Activated CD8-positive, alpha-beta T cell treated with anti-CD3 and anti-CD28 coated beads for 36 hours (primary cell): ENCODE results near the gene C4BPA. TPM values are rescaled to one million over a fixed set of nuclear protein-coding genes. Genes with fewer than 3 reads are reported as not detected.

Experiments
- ATAC-seq: fragments of 200-7000 bp; cut with Tn5 transposase; one replicate; pipeline ENCODE4 v1.10.0; 2021; ENCODE audit warnings: mild to moderate bottlenecking, moderate library complexity
- CTCF ChIA-PET: fragments of 350-600 bp; sonication (Branson Sonifier 250); formaldehyde crosslinking; loops from one replicate; lab custom pipeline; 2021; ENCODE audit warnings: antibody characterized with exemption; lab: Charles Lee
- POLR2A ChIA-PET: fragments of 350-600 bp; sonication (Branson Sonifier 250); formaldehyde crosslinking; loops from one replicate; lab custom pipeline; 2021; ENCODE audit warnings: antibody characterized with exemption; lab: Charles Lee
- DNase-seq: peaks from one replicate; pipeline ENCODE4 v3.0.0-alpha.2; 2020
- H3K27ac Mint-ChIP-seq: one replicate; pipeline ENCODE4 v1.8.0; 2021; ENCODE audit warnings: mild to moderate bottlenecking, mixed read lengths
- H3K27me3 Mint-ChIP-seq: one replicate; pipeline ENCODE4 v1.8.0; 2021; ENCODE audit warnings: mixed read lengths
- H3K36me3 Mint-ChIP-seq: one replicate; pipeline ENCODE4 v1.8.0; 2021; ENCODE audit warnings: low read depth, mixed read lengths
- H3K4me1 Mint-ChIP-seq: one replicate; pipeline ENCODE4 v1.8.0; 2021; ENCODE audit warnings: low read depth, mixed read lengths
- H3K4me3 Mint-ChIP-seq: one replicate; pipeline ENCODE4 v1.8.0; 2021; ENCODE audit warnings: mild to moderate bottlenecking, moderate library complexity, mixed read lengths
- H3K9me3 Mint-ChIP-seq: one replicate; pipeline ENCODE4 v1.8.0; 2021; ENCODE audit warnings: mixed read lengths
- intact Hi-C: fragments of 100-400 bp; cut with micrococcal nuclease; formaldehyde crosslinking; loops from one replicate; pipeline ENCODE4 v1.10.0; 2022
- total RNA-seq, 2 experiments: library from RNA; stranded (reverse); gene quantifications; one replicate each; pipeline ENCODE4 v1.2.3, GENCODE V29; 2021
- TF ChIP-seq, protein P1 (sequence below): fragments of 200-600 bp; IDR thresholded peaks from one replicate; pipeline ENCODE4 v1.8.0; 2022; ENCODE audit warnings: antibody characterized with exemption, mild to moderate bottlenecking

Gene C4BPA
- total RNA-seq, 2 experiments from 2014 or later = not detected

DNA sequence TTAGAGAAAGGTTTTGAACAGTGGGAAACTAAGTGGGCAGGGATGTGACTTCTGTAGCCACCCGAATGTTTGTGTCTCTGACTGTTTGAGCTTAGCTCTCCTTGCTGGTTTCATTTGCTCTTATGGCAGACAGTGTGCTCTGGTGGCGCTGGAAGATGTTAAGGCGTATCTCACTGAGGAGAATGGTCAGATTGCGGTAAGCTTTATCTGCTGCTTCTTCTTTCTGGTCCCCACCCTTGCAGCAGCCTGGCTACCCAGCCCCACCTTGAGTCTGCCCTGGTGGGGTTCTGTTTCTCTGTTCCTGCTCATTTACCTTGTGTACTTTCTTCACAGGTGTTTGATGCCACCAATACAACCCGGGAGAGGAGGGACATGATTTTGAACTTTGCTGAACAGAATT lies 41.0 kb upstream of the C4BPA start:
- TF ChIP-seq, protein P1, sequence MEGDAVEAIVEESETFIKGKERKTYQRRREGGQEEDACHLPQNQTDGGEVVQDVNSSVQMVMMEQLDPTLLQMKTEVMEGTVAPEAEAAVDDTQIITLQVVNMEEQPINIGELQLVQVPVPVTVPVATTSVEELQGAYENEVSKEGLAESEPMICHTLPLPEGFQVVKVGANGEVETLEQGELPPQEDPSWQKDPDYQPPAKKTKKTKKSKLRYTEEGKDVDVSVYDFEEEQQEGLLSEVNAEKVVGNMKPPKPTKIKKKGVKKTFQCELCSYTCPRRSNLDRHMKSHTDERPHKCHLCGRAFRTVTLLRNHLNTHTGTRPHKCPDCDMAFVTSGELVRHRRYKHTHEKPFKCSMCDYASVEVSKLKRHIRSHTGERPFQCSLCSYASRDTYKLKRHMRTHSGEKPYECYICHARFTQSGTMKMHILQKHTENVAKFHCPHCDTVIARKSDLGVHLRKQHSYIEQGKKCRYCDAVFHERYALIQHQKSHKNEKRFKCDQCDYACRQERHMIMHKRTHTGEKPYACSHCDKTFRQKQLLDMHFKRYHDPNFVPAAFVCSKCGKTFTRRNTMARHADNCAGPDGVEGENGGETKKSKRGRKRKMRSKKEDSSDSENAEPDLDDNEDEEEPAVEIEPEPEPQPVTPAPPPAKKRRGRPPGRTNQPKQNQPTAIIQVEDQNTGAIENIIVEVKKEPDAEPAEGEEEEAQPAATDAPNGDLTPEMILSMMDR = no peak
- H3K4me1 Mint-ChIP-seq = no peaks in the 10 kb centered on the region
- ATAC-seq = no peak
- no peak overlapping the region for H3K4me3 Mint-ChIP-seq
- DNase-seq = no peak
- no peaks in the 10 kb centered on the region for H3K9me3 Mint-ChIP-seq
- intact Hi-C loops = no loop called here
- H3K36me3 Mint-ChIP-seq = peaks cover 6% of the 10 kb centered on the region
- H3K27ac Mint-ChIP-seq = no peak overlapping the region
- ChIA-PET CTCF (interaction anchor here (1.5 to 4.7 kb wide), 3 partner anchors 9 to 14 kb away, joined by 3 to 25 read pairs (median 4); partner anchors contain the start of genes PFKFB2 and YOD1), POLR2A (interaction anchor here (1.0 kb wide), 1 partner anchor 10 kb away, joined by 3 read pairs; the partner anchor contains the start of gene PFKFB2)
- no peaks in the 10 kb centered on the region for H3K27me3 Mint-ChIP-seq

DNA sequence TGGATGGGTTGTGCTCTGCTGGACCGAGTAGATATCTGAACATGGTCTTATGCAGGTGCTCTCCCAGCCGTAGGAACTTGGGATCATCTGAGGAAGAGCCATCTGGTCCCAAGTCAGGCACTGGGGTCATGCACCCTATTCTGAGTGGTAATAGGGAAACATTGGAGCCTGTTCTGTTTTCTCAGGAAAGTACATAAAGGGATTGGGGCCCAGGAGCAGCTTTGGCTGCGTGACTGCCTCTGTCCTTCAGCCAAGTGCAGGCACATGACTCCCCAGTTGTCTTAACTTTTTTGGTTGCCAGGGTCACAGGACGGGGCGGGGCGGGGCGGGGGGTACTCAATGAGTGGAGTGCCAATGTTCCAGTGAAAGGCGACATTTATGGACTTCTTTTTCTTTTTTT lies 39.5 kb upstream of the C4BPA start:
- Mint-ChIP-seq H3K27me3 (no peaks in the 10 kb centered on the region), H3K27ac (no peak overlapping the region), H3K9me3 (no peaks in the 10 kb centered on the region), H3K4me3 (no peak overlapping the region), H3K36me3 (peaks cover 12% of the 10 kb centered on the region), H3K4me1 (peaks cover 8% of the 10 kb centered on the region)
- ChIA-PET POLR2A (no interaction called here), CTCF (no interaction called here)
- no peak for ATAC-seq
- intact Hi-C loops = no loop called here
- TF ChIP-seq, protein P1 = no peak
- no peak for DNase-seq

DNA sequence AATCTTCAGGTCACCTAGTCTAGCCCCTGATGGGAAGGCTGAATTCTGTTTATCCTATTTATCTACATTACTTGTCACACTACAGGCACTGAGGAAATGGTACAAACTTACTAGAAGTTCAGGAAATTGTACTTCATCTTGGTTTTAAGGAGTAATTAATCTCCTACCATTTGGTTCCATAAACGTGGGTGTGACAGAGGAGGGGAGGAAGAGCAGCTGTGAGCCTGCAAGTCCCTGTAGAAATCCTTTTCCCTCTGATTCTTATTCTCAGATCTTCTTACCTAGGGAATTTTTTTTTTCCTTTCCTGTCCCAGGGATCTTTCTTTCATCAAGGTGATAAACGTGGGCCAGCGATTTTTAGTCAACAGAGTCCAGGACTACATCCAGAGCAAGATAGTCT lies 36.8 kb upstream of the C4BPA start:
- intact Hi-C loops = no loop called here

DNA sequence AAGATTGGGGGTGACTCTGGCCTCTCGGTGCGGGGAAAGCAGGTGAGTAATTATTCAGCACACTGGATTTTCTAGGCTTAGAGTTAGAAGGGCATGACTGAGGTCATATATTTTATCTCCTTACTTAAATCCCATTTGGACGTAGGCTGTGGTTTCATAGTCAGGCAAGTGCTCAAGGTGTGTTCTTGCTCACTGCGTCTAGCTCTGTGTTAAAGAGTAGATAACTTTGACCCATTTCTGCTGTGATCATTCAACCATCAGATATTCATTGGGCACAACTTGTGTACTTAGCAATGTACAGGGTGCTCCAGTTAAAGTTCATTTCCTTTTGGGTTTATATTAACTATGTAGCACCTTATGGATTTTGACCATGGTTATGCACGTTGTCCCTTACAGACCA lies 36.4 kb upstream of the C4BPA start:
- POLR2A ChIA-PET = interaction anchor here (1.3 kb wide), 1 partner anchor 15 kb away, joined by 5 read pairs; the partner anchor contains the start of gene PFKFB2
- Mint-ChIP-seq H3K36me3 (peaks cover 12% of the 10 kb centered on the region), H3K4me1 (peaks cover 25% of the 10 kb centered on the region), H3K9me3 (no peaks in the 10 kb centered on the region), H3K27me3 (no peaks in the 10 kb centered on the region), H3K4me3 (no peak overlapping the region), H3K27ac (no peak overlapping the region)
- TF ChIP-seq, protein P1 = no peak
- CTCF ChIA-PET = interaction anchor here (1.2 to 1.5 kb wide), 2 partner anchors 9 to 20 kb away, joined by 3 to 5 read pairs; no protein-coding TSS in a partner anchor
- no peak for DNase-seq
- no peak for ATAC-seq
- intact Hi-C loops = no loop called here

More for the DNA sequence above, 36.8 kb upstream of the C4BPA start:
- no peak for ATAC-seq
- no peaks in the 10 kb centered on the region for H3K9me3 Mint-ChIP-seq
- DNase-seq = no peak
- ChIA-PET CTCF (no interaction called here), POLR2A (no interaction called here)
- H3K4me3 Mint-ChIP-seq = no peak overlapping the region
- H3K27ac Mint-ChIP-seq = no peak overlapping the region
- H3K27me3 Mint-ChIP-seq = no peaks in the 10 kb centered on the region
- TF ChIP-seq, protein P1 = no peak
- H3K36me3 Mint-ChIP-seq = peaks cover 12% of the 10 kb centered on the region
- peaks cover 25% of the 10 kb centered on the region for H3K4me1 Mint-ChIP-seq

DNA sequence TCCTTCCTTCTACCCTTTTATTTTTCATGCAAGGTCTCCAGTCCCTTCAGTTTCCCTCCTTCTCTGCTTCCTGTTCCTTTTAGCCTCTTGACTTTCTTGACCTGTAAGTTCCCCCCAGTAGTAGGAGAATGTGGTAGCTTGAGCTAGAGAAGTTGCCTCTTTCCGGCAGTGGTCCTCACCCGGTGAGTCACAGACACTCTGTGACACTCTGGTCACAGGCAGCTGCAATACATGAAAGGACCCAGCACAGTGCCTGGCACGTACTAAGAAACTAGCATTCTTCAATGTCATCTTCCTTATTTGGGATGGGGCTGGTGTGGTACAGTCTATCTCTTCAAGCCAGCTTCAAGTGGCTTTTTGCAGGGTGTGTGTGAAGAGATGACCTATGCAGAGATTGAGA lies 35.0 kb upstream of the C4BPA start:
- Mint-ChIP-seq H3K27ac (peak overlapping the region; percentile 86), H3K27me3 (no peaks in the 10 kb centered on the region), H3K4me3 (no peak overlapping the region), H3K4me1 (peaks cover 25% of the 10 kb centered on the region), H3K36me3 (peaks cover 12% of the 10 kb centered on the region), H3K9me3 (no peaks in the 10 kb centered on the region)
- peak; percentile 67 for DNase-seq
- CTCF ChIA-PET = interaction anchor here (0.9 to 2.4 kb wide), 5 partner anchors 10 to 87 kb away, joined by 3 to 7 read pairs (median 3); no protein-coding TSS in a partner anchor
- ATAC-seq = peak; percentile 94
- POLR2A ChIA-PET = interaction anchor here (0.7 to 1.4 kb wide), 5 partner anchors 11 to 430 kb away, joined by 3 read pairs; no protein-coding TSS in a partner anchor
- intact Hi-C loops = no loop called here
- TF ChIP-seq, protein P1 = no peak
